Prostate gland (tissue), 2 donors: ENCODE measurements around the gene CEP57L1. TPM values are rescaled to one million over a fixed set of nuclear protein-coding genes. Genes with fewer than 3 reads are reported as not detected.

Experiments
- DNase-seq: peaks from one replicate; pipeline ENCODE4 v3.0.0-alpha.2; 2019; ENCODE audit warnings: low spot score
- H3K27ac ChIP-seq, 2 donors: fragments of 200-600 bp; sonication (generic); 2 replicates each; pipeline ENCODE4 v1.5.1; 2017 to 2019
- H3K27me3 ChIP-seq: fragments of 200-600 bp; sonication (generic); replicated peaks from 2 replicates; pipeline ENCODE4 v1.5.1; 2019; ENCODE audit not compliant: insufficient read depth
- H3K36me3 ChIP-seq, 2 donors: fragments of 200-600 bp; sonication (generic); 1 replicate in 1 of 2; 2 replicates in 1 of 2; pipeline versions ENCODE4 v1.5.1 to v1.8.1; 2017 to 2019
- H3K4me1 ChIP-seq: fragments of 200-600 bp; sonication (generic); replicated peaks from 2 replicates; pipeline ENCODE4 v1.5.1; 2019
- H3K4me3 ChIP-seq, 2 donors: fragments of 200-600 bp; sonication (generic); 2 replicates each; pipeline ENCODE4 v1.5.1; 2017 to 2019
- H3K9me3 ChIP-seq: fragments of 200-600 bp; sonication (generic); 2 replicates; pipeline ENCODE4 v1.5.1; 2017
- CTCF ChIP-seq, 4 experiments: fragments of 200-600 bp in 2 of 4; fragments of 450-650 bp in 2 of 4; sonication (generic) in 2 of 4; IDR thresholded peaks; 1 replicate in 3 of 4; 2 replicates in 1 of 4; pipeline ENCODE4 v1.5.1; 2016 to 2019; ENCODE audit warnings: antibody characterized with exemption in 4 of 4, mild to moderate bottlenecking in 2 of 4, moderate library complexity in 2 of 4
- POLR2A ChIP-seq: fragments of 450-650 bp; IDR thresholded peaks from one replicate; pipeline ENCODE4 v1.6.1; 2016; ENCODE audit warnings: antibody characterized with exemption, mild to moderate bottlenecking
- POLR2AphosphoS5 ChIP-seq: sonication (generic); formaldehyde crosslinking; IDR thresholded peaks from one replicate; pipeline ENCODE4 v1.6.1; 2017; ENCODE audit warnings: antibody characterized with exemption
- WGBS: methylation state at CpG from one replicate; pipeline ENCODE4 v1.1.5; 2018; 5-methylcytosine and 5-hydroxymethylcytosine counted together
- intact Hi-C: fragments of 100-400 bp; cut with DNase I; formaldehyde crosslinking; loops from one replicate; pipeline ENCODE4 v1.14.2; 2022
- total RNA-seq, 2 donors: library from RNA; depleted of rRNA; stranded (reverse); fragments of >200 nt; gene quantifications; one replicate each; pipeline ENCODE4 v1.1.0, GENCODE V29; 2016

CEP57L1 gene
- total RNA-seq, 2 donors from 2014 or later = 9.9 to 11.8 TPM

GRCh38 chr6:109178921-109179320 is 83.6 kb downstream of the CEP57L1 start:
- 46% methylated on average over 1 of the region's 1 CpG for WGBS
- no peaks in the 10 kb centered on the region for H3K4me1 ChIP-seq

GRCh38 chr6:109179507-109179906 is 84.2 kb downstream of the CEP57L1 start:
- H3K9me3 ChIP-seq = no peaks in the 10 kb centered on the region
- no peaks in the 10 kb centered on the region for H3K36me3 ChIP-seq
- no peak for DNase-seq
- no peaks in the 10 kb centered on the region for H3K4me1 ChIP-seq
- TF ChIP-seq CTCF (IDR thresholded peaks at IDR 0.05) (no peak), POLR2A (no peak), POLR2AphosphoS5 (no peak)
- no peak overlapping the region for H3K27ac ChIP-seq
- intact Hi-C loops = no loop called here
- 90% methylated on average over 1 of the region's 1 CpG for whole genome bisulfite sequencing
- no peak overlapping the region for H3K4me3 ChIP-seq
- H3K27me3 ChIP-seq = no peaks in the 10 kb centered on the region

More at GRCh38 chr6:109178921-109179320, 83.6 kb downstream of the CEP57L1 start:
- TF ChIP-seq POLR2AphosphoS5 (no peak), POLR2A (no peak), CTCF (IDR thresholded peaks at IDR 0.05) (no peak)
- no peak for DNase-seq
- intact Hi-C loops = no loop called here
- no peaks in the 10 kb centered on the region for H3K27me3 ChIP-seq
- no peak overlapping the region for H3K4me3 ChIP-seq
- H3K9me3 ChIP-seq = no peaks in the 10 kb centered on the region
- no peaks in the 10 kb centered on the region for H3K36me3 ChIP-seq
- H3K27ac ChIP-seq = no peak overlapping the region

- TF ChIP-seq POLR2A (no peak), POLR2AphosphoS5 (peak; percentile 30)
- Histone ChIP-seq H3K4me3 (no peak overlapping the region), H3K27me3 (no peaks in the 10 kb centered on the region), H3K9me3 (no peaks in the 10 kb centered on the region), H3K4me1 (no peaks in the 10 kb centered on the region), H3K27ac (no peak overlapping the region), H3K36me3 (no peaks in the 10 kb centered on the region)
- DNase-seq = peak; percentile 5
- intact Hi-C loops = no loop called here
- 13% methylated on average over 2 of the region's 2 CpGs for WGBS
These were observed 87.3 kb downstream of the CEP57L1 start for GRCh38 chr6:109182578-109182977.

- no peak for DNase-seq
- H3K27ac ChIP-seq = no peak overlapping the region
- TF ChIP-seq POLR2A (no peak), CTCF (IDR thresholded peaks at IDR 0.05) (no peak), POLR2AphosphoS5 (no peak)
- no peaks in the 10 kb centered on the region for H3K36me3 ChIP-seq
- no peak overlapping the region for H3K4me3 ChIP-seq
- intact Hi-C loops = no loop called here
- H3K4me1 ChIP-seq = no peaks in the 10 kb centered on the region
- WGBS = 29% methylated on average over 2 of the region's 2 CpGs
- no peaks in the 10 kb centered on the region for H3K27me3 ChIP-seq
- no peaks in the 10 kb centered on the region for H3K9me3 ChIP-seq
These were observed 87.9 kb downstream of the CEP57L1 start for GRCh38 chr6:109183109-109183650.

- no peak overlapping the region for H3K27ac ChIP-seq
- H3K4me3 ChIP-seq = no peak overlapping the region
- no peak for DNase-seq
- H3K9me3 ChIP-seq = no peaks in the 10 kb centered on the region
- 86% methylated on average over 3 of the region's 3 CpGs for WGBS
- no peaks in the 10 kb centered on the region for H3K4me1 ChIP-seq
- TF ChIP-seq CTCF (IDR thresholded peaks at IDR 0.05) (no peak), POLR2AphosphoS5 (no peak), POLR2A (no peak)
- H3K27me3 ChIP-seq = no peaks in the 10 kb centered on the region
- no peaks in the 10 kb centered on the region for H3K36me3 ChIP-seq
- intact Hi-C loops = no loop called here
These were observed 89.3 kb downstream of the CEP57L1 start for GRCh38 chr6:109184638-109185037.
